Spleen (tissue), 7 donors: ENCODE data around the gene PUSL1.

Source experiments
- CTCF ChIP-seq, 11 experiments: fragments of 200-600 bp in 7 of 11; fragments of 450-650 bp in 4 of 11; sonication (generic) in 4 of 11; IDR thresholded peaks in 8 of 11; conservative IDR thresholded peaks in 3 of 11; 1 replicate in 7 of 11; 2 replicates in 4 of 11; pipeline versions ENCODE4 v1.4.0 to v1.8.0; 2016 to 2021; ENCODE audit warnings: antibody characterized with exemption in 11 of 11, inconsistent platforms in 4 of 11, mild to moderate bottlenecking in 1 of 11
- POLR2A ChIP-seq, 3 donors: fragments of 450-650 bp; IDR thresholded peaks; one replicate each; pipeline ENCODE4 v1.5.1; 2017; ENCODE audit warnings: antibody characterized with exemption in 3 of 3, mild to moderate bottlenecking in 1 of 3
- donor health status: DM: no; HTN: no; CAD: no; lungs with moderate emphysema.
- donor health status: DM: no; HTN: no; CAD: no.
- donor health status: DM: no; HTN: no; CAD: no.

- no peak for TF ChIP-seq POLR2A (IDR thresholded peaks at IDR 0.05)
- no peak for TF ChIP-seq CTCF (IDR thresholded peaks at IDR 0.05 in 8 of 11, conservative IDR thresholded peaks at IDR 0.05 in 3 of 11)
Observed at GRCh38 chr1:1309251-1310108, 1.1 kb downstream of the PUSL1 start.
